NCI-H2107 treated with DMSO at 0.1 percent for 48 hours (cell line): Measurements from ENCODE around the gene KCNQ5.

ENCODE experiments used
- DNase-seq: peaks from one replicate; lab custom pipeline; 2025; ENCODE audit not compliant: unreplicated experiment; lab: John Stamatoyannopoulos, UW

The KCNQ5 gene

GRCh38 chr6:72639920-72640614 lies 18.2 kb downstream of the KCNQ5 start:
- DNase-seq, result no peak

DNA sequence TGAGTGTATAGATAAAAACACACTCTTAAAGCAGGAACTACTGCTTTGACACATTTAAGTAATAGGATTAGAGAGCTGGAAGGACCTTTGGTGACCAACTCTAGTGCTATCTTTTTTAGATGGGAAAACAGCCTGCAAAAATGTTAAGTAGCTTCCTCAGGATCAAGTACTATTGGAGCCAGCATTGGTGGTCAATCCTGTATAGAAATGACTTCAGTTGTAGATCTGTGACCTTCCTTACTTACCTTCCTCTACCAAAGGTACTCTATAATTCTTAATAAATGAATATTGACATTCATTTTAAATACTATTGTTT lies 18.7 kb downstream of the KCNQ5 start:
- DNase-seq, result no peak

- DNase-seq, result no peak
Measured at GRCh38 chr6:72642435-72642834, 20.6 kb downstream of the KCNQ5 start.

- no peak for DNase-seq
Measured at GRCh38 chr6:72643214-72643613, 21.4 kb downstream of the KCNQ5 start.

GRCh38 chr6:72646604-72647485 lies 25.0 kb downstream of the KCNQ5 start:
- DNase-seq, result no peak

- no peak for DNase-seq
Measured at GRCh38 chr6:72647489-72647888, 25.6 kb downstream of the KCNQ5 start.

GRCh38 chr6:72649032-72649984 lies 27.4 kb downstream of the KCNQ5 start:
- no peak for DNase-seq

- DNase-seq, result no peak
Measured at GRCh38 chr6:72650081-72650745, 28.3 kb downstream of the KCNQ5 start.

DNA sequence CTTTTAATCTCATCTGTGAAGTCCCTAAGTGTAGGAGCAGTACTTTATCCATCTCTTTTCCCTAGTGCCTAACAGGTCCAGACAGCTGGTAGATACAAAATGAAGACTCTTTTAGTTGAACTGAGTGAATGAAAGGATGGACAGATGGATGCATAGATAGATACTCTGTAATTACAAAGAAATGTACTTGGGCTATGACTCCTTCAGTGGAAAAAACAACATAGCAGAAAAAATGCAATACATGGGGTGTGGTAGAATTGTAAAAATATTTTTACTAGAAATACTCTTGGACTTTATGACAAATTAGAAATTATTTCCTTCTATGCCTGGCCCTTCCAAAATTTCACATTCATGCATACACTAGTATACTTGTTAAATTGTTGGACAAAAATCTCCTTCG lies 29.3 kb downstream of the KCNQ5 start:
- DNase-seq, result no peak

- no peak for DNase-seq
Measured at GRCh38 chr6:72651967-72652956, 30.4 kb downstream of the KCNQ5 start.

GRCh38 chr6:72653026-72653425 lies 31.2 kb downstream of the KCNQ5 start:
- no peak for DNase-seq

- DNase-seq, result no peak
Measured at GRCh38 chr6:72654071-72654621, 32.3 kb downstream of the KCNQ5 start.

- DNase-seq, result no peak
Measured at GRCh38 chr6:72657407-72658197, 35.7 kb downstream of the KCNQ5 start.

- DNase-seq, result no peak
Measured at GRCh38 chr6:72659754-72660153, 37.9 kb downstream of the KCNQ5 start.

DNA sequence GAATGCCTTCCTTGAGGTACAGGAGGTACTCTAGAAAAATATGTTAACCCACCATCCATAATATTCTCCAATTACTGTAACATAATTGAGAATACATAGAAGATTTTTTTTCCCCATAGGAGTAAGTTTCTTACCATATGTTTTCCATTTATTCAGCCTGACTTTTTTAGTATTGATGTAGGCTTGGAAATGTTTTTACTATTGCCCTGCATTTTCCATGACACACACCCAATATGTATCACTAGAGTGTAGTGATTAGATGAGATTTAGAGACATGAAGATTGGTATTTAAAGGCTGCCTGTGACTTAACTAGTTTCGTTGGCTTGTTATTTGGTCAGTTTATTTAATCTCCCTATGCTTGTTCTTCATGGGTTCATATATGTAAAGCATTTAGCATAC lies 39.5 kb downstream of the KCNQ5 start:
- no peak for DNase-seq

- DNase-seq, result no peak
Measured at GRCh38 chr6:72665599-72665998, 43.7 kb downstream of the KCNQ5 start.

GRCh38 chr6:72669324-72669723 lies 47.5 kb downstream of the KCNQ5 start:
- no peak for DNase-seq

DNA sequence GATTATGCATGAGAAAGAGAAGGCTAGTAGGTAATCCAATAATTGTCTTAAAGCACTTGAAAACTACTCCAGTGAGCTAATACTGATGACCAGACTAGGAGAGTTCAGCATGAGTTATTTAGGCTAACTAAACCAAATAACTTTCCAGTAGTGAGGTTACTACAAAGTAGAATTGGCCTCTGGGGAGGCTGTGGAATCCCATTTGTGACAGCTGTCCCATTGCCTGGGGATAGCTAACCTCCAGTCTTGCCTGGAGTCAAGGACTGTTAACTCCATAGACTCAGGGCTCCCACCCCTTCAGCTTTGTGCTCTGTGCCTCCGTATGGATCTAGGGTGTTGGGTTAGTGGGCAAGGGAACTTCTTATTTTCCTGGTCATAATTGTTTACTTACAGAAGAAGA lies 51.0 kb downstream of the KCNQ5 start:
- no peak for DNase-seq

- no peak for DNase-seq
Measured at GRCh38 chr6:72674842-72675241, 53.0 kb downstream of the KCNQ5 start.
